Measurements from ENCODE around the gene WIPF2. TPM values are rescaled to one million over a fixed set of nuclear protein-coding genes. Genes with fewer than 3 reads are reported as not detected.

WIPF2 gene
- total and polyA plus RNA-seq, 2 donors (not counting 1 experiment from before 2014, with no cell fraction given) = 7.7 to 48.4 TPM

GRCh38 chr17:40306395-40306794, 87.3 kb downstream of the WIPF2 start:
- Histone ChIP-seq H2AFZ (ENCODE audit: insufficient read depth, low read depth, low read length, poor library complexity, severe bottlenecking) (no peak overlapping the region), H3K4me2 (replicated peaks; ENCODE audit: low read depth, low read length, poor library complexity, severe bottlenecking) (no peak overlapping the region), H3K79me2 (ENCODE audit: control insufficient read depth, insufficient read depth, low read length) (no peaks in the 10 kb centered on the region), H3K4me1 (ENCODE audit: control insufficient read depth in 2 of 2, insufficient read depth in 2 of 2, low read length in 2 of 2) (peaks cover 35 to 36% of the 10 kb centered on the region in 2 donors), H3K9me3 (ENCODE audit: control extremely low read depth in 1 of 3, control insufficient read depth in 2 of 3, insufficient read depth in 1 of 3, low read length in 2 of 3) (no peaks in the 10 kb centered on the region), H3K27ac (ENCODE audit: low read length in 2 of 2) (no peak overlapping the region), H3K27me3 (replicated peaks in 1 of 4; ENCODE audit: control extremely low read depth in 1 of 4, control insufficient read depth in 3 of 4, insufficient read depth in 4 of 4, low read length in 3 of 4) (no peaks in the 10 kb centered on the region), H3K9ac (ENCODE audit: low read length) (no peak overlapping the region), H3K4me3 (ENCODE audit: control extremely low read depth in 1 of 5, extremely low read depth in 1 of 5, insufficient read depth in 1 of 5, low read depth in 2 of 5, low read length in 4 of 5) (no peak overlapping the region), H4K20me1 (ENCODE audit: control insufficient read depth, insufficient read depth, low read length, poor library complexity, severe bottlenecking) (no peaks in the 10 kb centered on the region), H3K36me3 (replicated peaks in 1 of 2; ENCODE audit: control extremely low read depth in 1 of 2, control insufficient read depth in 1 of 2, extremely low read depth in 1 of 2, insufficient read depth in 2 of 2, low read length in 1 of 2) (no peaks in the 10 kb centered on the region)
- 57% methylated on average over 1 of the region's 2 CpGs for WGBS (ENCODE audit: insufficient coverage)
- CTCF ChIA-PET = interaction anchor here (0.7 to 30.5 kb wide), 11 partner anchors 10 to 226 kb away, joined by 3 to 871 read pairs (median 7); partner anchors contain the start of genes GJD3 and TOP2A
- no peak overlapping the region for H3K4me3 Mint-ChIP-seq
- no peak overlapping the region for H3K27ac Mint-ChIP-seq
- peaks cover 7% of the 10 kb centered on the region for H3K4me1 Mint-ChIP-seq
- DNase-seq = no peak
- POLR2A ChIA-PET = no interaction called here
- ATAC-seq (ENCODE audit: low read depth) = no peak
- intact Hi-C loops (cut with micrococcal nuclease) = no loop called here
- no peak for TF ChIP-seq EZH2 (IDR thresholded peaks at IDR 0.05; ENCODE audit: borderline replicate concordance, insufficient read depth, low read depth, low read length, poor library complexity, severe bottlenecking)
- TF ChIP-seq, protein P1, sequence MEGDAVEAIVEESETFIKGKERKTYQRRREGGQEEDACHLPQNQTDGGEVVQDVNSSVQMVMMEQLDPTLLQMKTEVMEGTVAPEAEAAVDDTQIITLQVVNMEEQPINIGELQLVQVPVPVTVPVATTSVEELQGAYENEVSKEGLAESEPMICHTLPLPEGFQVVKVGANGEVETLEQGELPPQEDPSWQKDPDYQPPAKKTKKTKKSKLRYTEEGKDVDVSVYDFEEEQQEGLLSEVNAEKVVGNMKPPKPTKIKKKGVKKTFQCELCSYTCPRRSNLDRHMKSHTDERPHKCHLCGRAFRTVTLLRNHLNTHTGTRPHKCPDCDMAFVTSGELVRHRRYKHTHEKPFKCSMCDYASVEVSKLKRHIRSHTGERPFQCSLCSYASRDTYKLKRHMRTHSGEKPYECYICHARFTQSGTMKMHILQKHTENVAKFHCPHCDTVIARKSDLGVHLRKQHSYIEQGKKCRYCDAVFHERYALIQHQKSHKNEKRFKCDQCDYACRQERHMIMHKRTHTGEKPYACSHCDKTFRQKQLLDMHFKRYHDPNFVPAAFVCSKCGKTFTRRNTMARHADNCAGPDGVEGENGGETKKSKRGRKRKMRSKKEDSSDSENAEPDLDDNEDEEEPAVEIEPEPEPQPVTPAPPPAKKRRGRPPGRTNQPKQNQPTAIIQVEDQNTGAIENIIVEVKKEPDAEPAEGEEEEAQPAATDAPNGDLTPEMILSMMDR (IDR thresholded peaks at IDR 0.05) = no peak
- H3K9me3 Mint-ChIP-seq (ENCODE audit: insufficient read depth) = no peaks in the 10 kb centered on the region
- H3K27me3 Mint-ChIP-seq = no peaks in the 10 kb centered on the region

- Mint-ChIP-seq H3K4me3 (no peak overlapping the region), H3K27ac (no peak overlapping the region), H3K9me3 (ENCODE audit: insufficient read depth) (no peaks in the 10 kb centered on the region), H3K27me3 (no peaks in the 10 kb centered on the region), H3K4me1 (peaks cover 7% of the 10 kb centered on the region)
- intact Hi-C loops (cut with micrococcal nuclease) = no loop called here
- ChIA-PET CTCF (interaction anchor here (0.6 to 30.5 kb wide), 17 partner anchors 8 to 225 kb away, joined by 3 to 871 read pairs (median 6); partner anchors contain the start of genes GJD3, TOP2A and WIPF2), POLR2A (interaction anchor here (0.7 to 1.2 kb wide), 2 partner anchors 47 to 196 kb away, joined by 5 to 7 read pairs; no protein-coding TSS in a partner anchor)
- H3K27me3 ChIP-seq (replicated peaks in 1 of 4; ENCODE audit: control extremely low read depth in 1 of 4, control insufficient read depth in 3 of 4, insufficient read depth in 4 of 4, low read length in 3 of 4) = no peaks in the 10 kb centered on the region
- H3K36me3 ChIP-seq (replicated peaks in 1 of 2; ENCODE audit: control extremely low read depth in 1 of 2, control insufficient read depth in 1 of 2, extremely low read depth in 1 of 2, insufficient read depth in 2 of 2, low read length in 1 of 2) = no peaks in the 10 kb centered on the region
- H3K4me2 ChIP-seq (replicated peaks; ENCODE audit: low read depth, low read length, poor library complexity, severe bottlenecking) = no peak overlapping the region
- no peak for ATAC-seq (ENCODE audit: low read depth)
- no peak overlapping the region for H3K27ac ChIP-seq (ENCODE audit: low read length in 2 of 2)
- no peak for DNase-seq
- peaks cover 43 to 44% of the 10 kb centered on the region in 2 donors for H3K4me1 ChIP-seq (ENCODE audit: control insufficient read depth in 2 of 2, insufficient read depth in 2 of 2, low read length in 2 of 2)
- no peaks in the 10 kb centered on the region for H4K20me1 ChIP-seq (ENCODE audit: control insufficient read depth, insufficient read depth, low read length, poor library complexity, severe bottlenecking)
- TF ChIP-seq, protein P1 (IDR thresholded peaks at IDR 0.05) = no peak
- no peak for TF ChIP-seq EZH2 (IDR thresholded peaks at IDR 0.05; ENCODE audit: borderline replicate concordance, insufficient read depth, low read depth, low read length, poor library complexity, severe bottlenecking)
- H3K79me2 ChIP-seq (ENCODE audit: control insufficient read depth, insufficient read depth, low read length) = peaks cover 2% of the 10 kb centered on the region
- WGBS (ENCODE audit: insufficient coverage) = 95% methylated on average over 6 of the region's 10 CpGs
- no peaks in the 10 kb centered on the region for H3K9me3 ChIP-seq (ENCODE audit: control extremely low read depth in 1 of 3, control insufficient read depth in 2 of 3, insufficient read depth in 1 of 3, low read length in 2 of 3)
- no peak overlapping the region for H3K4me3 ChIP-seq (ENCODE audit: control extremely low read depth in 1 of 5, extremely low read depth in 1 of 5, insufficient read depth in 1 of 5, low read depth in 2 of 5, low read length in 4 of 5)
- no peak overlapping the region for H3K9ac ChIP-seq (ENCODE audit: low read length)
- H2AFZ ChIP-seq (ENCODE audit: insufficient read depth, low read depth, low read length, poor library complexity, severe bottlenecking) = no peak overlapping the region
Observed at GRCh38 chr17:40307001-40307730, 88.1 kb downstream of the WIPF2 start.
